ENCODE results near the gene SENP6.
"Not testable (repeated sequence)": the region's sequence is repeated elsewhere in the genome, so short reads cannot be mapped to it uniquely, and the experiment has no call there.

The SENP6 gene

DNA sequence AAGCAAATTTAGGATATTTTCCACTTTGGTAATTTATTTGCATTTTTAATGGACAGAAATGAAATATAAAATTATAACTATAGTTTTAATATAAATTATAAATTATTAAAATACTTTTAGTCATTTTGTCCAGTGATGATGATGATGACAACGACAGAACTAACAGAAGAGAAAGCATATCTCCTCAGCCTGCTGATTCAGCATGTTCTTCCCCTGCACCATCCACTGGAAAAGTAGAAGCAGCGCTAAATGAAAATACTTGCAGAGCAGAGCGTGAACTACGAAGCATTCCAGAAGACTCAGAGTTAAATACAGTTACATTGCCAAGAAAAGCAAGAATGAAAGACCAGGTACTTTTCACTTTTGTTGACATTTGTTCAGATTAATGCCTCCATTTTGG is 64.9 kb downstream of the SENP6 start:
- DNase-seq: no peak

DNA sequence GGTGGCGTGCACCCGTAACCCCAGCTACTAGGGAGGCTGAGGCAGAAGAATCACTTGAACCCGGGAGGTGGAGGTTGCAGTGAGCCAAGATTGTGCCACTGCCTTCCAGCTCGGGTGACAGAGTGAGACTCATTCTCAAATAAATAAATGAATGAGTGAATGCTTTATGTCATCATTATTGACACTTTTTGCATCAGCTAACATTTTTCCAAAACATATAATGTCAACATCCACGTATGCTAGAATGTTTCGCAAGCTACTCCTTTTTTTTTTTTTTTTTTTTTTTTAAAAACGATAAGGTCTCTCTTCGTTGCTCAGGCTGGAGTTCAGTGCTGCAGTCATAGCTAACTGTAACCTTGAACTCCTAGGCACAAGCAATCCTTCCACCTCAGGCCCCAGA is 72.2 kb downstream of the SENP6 start:
- no peak for DNase-seq

DNA sequence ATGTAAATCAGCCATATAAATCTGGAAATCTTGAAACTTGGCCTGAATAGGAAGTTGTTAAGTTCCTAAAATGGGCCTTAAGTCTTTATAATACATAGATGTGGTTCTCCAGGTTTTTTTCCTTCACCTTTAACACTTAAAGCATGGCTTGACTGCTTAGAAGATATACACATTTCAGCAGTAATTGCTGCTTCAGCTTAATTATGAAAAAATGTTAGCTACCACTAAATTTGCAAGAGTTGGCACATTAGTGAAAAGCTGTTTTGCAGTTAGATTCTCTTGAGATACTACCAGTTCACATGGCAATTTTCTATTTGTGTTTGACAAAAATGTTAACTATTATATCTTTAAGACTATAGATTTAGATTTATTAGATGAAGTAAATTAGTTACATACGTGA is 74.7 kb downstream of the SENP6 start:
- DNase-seq: no peak

DNA sequence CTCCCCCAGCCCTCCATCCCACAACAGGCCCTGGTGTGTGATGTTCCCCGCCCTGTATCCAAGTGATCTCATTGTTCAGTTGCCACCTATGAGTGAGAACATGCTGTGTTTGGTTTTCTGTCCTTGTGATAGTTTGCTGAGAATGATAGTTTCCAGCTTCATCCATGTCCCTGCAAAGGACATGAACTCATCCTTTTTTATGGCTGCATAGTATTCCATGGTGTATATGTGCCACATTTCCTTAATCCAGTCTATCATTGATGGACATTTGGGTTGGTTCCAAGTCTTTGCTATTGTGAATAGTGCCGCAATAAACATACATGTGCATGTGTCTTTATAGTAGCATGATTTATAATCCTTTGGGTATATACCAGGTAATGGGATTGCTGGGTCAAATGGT is 80.9 kb downstream of the SENP6 start:
- not testable (repeated sequence) for DNase-seq

DNA sequence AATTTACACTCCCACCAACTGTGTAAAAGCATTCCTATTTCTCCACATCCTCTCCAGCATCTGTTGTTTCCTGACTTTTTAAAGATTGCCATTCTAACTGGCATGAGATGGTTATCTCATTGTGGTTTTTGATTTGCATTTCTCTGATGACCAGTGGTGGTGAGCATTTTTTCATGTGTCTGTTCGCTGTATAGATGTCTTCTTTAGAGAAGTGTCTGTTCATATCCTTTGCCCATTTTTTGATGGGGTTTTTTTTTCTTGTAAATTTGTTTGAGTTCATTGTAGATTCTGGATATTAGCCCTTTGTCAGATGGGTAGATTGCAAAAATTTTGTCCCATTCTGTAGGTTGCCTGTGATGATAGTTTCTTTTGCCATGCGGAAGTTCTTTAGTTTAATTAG is 81.3 kb downstream of the SENP6 start:
- DNase-seq: not testable (repeated sequence)

DNA sequence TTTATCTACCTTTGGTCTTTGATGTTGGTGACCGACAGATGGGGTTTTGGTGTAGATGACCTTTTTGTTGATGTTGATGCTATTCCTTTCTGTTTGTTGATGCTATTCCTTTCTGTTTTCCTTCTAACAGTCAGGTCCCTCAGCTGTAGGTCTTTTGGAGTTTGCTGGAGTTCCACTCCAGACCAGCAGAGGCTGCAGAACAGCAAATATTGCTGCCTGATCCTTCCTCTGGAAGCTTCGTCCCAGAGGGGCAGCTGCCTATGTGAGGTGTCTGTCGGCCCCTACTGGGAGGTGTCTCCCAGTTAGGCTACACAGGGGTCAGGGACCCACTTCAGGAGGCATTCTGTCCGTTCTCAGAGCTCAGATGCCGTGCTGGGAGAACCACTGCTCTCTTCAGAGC is 85.9 kb downstream of the SENP6 start:
- not testable (repeated sequence) for DNase-seq

DNA sequence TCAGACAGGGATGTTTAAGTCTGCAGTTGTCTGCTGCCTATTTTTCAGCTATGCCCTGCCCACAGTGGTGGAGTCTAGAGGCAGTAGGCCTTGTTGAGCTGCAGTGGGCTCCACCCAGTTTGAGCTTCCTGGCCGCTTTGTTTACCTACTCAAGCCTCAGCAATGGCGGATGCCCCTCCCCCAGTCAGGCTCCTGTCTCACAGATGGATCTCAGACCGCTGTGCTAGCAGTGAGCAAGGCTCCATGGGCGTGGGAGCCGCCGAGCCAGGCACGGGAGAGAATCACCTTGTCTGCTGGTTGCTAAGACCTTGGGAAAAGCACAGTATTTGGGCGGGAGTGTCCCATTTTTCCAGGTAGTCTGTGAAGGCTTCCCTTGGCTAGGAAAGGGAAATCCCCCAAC is 86.3 kb downstream of the SENP6 start:
- DNase-seq: not testable (repeated sequence)

DNA sequence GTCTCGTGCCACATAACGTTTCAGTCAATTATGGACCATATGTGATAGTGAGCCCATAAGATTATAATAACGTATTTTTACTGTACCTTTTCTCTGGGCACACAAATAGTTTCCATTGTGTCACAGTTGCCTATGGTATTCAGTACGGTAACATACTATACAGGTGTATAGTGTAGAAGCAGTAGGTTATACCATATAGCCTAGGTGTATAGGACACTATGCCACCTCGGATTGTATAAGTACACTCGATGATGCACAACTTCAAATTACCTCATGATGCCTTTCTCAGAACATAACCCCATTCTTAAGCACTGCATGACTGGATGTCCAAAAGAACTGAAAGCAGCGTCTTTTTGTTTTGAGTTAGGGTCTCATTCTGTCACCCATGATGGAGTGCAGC is 87.9 kb downstream of the SENP6 start:
- DNase-seq: no peak

DNA sequence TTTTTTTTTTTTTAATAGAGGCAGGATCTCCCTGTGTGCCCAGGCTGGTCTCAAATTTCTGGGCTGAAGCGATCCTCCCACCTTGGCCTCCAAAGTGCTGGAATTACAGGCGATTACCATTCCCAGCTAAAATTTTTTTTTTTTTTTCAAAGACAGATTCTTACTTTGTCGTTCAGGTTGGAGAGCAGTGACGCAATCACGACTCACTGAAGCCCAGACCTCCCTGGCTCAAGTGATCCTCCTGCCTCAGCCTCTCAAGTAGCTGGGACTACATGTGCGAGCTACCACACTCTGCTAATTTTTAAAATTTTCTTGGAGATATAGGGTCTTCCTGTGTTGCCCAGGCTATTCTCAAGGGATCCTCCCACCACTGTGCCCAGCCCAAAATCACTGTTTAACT is 89.3 kb downstream of the SENP6 start:
- no peak for DNase-seq

DNA sequence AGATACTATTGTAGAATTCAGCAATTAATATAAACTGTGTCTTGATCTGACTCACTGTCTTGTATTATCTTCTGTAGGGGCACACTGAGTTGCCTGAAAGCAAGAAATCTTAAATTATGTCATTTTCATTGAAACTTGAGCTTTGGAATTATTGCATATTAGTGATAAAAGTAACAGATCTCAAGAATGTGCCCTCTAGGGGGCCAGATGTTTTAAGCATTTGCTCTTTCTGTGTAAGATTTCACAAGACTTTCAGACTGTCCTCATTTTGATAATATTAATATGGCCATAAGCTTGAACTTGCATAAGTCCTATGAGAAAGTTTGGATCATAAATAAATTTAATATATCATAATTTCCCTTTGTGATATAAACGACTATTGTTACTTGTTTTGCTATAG is 91.9 kb downstream of the SENP6 start:
- DNase-seq: no peak

DNA sequence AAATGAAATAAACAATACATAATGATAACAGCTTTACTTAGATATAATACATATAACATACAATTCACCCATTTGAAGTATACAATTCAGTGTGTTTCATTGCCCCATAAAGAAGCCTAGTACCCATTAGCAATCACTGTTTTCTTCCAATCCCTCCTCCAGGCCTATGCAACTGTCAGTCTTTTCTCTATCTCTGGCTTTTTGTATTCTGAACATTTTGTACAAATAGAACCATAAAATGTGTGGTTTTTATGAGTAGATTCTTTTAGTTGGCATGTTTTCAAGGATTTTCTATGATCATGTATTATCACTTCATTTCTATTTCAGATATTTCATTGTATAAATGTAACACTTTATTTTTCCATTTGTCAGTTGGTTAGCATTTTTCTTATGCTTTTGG is 92.7 kb downstream of the SENP6 start:
- no peak for DNase-seq

DNA sequence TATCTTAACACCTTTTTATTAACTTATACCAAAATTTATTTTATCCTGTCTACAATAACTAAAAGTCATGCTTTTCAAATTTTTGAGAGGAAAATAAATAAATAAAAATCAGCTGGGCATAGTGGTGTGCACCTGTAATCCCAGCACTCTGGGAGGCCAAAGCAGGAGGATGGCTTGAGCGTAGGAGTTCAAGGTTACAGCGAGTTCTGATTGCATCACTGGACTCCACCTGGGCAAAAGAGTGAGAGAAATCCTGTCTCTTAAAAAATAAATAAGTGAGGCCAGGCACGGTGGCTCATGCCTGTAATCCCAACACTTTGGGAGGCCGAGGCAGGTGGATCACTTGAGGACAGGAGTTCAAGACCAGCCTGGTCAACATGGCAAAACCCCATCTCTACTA is 106.7 kb downstream of the SENP6 start:
- not testable (repeated sequence) for DNase-seq

DNA sequence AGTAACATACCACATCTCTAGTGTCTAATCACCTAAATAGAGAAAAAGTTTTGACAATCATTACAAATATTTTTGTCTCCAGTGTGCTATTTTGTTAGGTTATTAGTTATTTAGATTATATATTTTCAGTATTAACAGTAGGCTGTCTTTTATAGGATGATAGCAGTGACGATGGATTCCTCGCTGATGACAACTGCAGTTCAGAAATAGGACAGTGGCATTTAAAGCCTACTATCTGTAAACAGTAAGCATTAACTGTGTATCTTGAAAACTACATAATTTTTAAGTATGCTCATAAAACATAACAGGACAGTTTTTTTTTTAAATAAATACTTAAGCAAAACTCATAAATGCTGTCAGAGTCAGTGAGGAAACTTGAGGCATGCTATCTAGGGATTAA is 109.5 kb downstream of the SENP6 start:
- DNase-seq: no peak

DNA sequence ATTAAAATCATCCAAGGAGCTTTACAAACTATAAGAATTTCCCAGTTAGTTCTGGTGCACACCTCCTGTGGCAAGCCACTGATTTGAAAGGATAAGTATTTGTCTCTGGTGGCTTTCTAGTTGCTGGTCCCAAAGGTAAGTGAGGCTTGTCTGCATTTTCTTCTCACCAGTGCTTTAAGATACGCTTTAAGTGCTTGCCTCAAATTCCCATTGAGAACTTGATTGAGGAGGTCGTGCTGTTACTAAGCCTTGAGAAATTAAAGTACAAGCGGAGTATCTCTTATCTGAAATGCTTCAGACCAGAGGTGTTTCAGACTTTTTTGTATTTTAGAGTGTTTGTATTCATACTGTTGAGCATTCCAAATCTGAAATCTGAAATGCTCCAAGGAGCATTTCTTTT is 117.5 kb downstream of the SENP6 start:
- DNase-seq: no peak

DNA sequence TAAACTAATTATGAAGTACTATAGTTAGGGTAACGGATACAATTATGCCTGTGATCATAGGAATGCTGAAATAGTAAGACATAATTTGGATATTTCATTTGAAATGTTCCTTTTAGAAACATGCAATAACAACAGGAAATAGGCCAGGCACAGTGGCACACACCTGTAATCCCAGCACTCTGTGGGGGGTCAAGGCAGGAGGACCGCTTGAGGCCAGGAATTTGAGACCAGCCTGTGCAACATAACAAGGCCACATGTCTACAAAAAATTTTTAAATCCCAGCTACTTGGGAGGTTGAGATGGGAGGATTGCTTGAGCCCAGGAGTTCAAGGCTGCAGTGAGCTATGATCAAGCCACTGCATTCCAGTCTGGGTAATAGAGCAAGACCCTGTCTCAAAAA is 121.7 kb downstream of the SENP6 start:
- no peak for DNase-seq

DNA sequence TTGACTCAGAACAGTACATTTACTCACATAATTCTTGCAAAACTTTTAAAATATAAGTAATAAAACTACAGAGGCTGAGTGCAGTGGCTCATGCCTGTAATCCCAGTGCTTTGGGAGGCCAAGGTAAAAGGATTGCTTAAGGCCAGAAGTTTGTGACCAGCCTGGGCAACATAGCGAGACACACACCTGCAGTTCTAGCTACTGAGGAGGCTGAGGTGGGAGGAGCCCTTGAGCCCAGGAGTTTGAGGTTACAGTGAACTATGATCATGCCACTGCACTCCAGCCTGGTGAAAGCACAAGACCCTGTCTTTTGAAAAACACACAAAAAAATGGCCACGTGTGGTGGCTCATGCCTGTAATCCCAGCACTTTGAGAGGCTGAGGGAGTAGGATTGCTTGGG is 125.5 kb downstream of the SENP6 start:
- DNase-seq: no peak

DNA sequence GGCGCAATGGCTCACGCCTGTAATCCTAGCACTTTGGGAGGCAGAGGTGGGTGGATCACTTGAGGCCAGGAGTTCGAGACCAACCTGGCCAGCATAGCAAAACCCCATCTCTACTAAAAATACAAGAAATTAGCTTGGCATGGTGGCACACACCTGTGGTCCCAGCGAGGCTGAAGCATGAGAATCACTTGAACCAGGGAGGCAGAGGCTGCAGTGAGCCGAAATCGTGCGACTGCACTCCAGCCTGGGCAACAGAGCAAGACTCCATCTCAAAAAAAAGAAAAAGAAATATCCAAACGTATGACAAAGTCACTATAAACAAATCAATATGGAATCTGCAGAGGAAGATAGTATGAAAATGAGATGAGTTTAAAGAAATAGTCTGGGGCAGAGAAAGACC is 129.3 kb downstream of the SENP6 start:
- not testable (repeated sequence) for DNase-seq

DNA sequence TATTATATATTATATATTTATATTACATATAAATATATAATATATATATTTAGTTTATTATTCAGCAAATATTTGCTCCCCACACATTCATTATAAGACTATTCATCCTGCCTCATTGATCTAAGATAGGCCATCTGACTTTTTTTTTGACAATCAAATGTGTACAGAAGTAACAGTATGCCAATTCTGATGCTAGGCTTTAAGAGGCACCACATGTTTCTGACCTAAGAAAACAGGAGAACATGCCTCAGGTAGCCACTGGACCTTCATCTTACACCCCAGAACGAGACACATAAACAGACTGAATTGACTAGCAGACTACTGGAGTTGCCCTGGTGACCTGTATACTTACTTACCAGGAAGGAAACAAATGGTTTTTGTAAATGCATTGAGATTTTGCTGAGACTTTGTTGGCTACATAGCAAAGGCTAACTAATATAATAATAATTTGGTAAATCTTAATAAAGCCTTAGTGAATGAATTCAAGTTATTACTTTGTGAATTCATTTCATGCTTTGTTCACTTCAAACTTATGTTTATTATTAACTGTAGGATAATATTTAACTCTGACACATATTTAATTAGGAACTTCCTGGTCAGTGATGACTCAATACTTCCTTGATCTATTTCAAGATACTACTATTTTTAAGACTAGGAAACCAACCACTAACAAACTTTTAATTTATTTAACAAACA is 134.0 kb downstream of the SENP6 start:
- no peak for DNase-seq

DNA sequence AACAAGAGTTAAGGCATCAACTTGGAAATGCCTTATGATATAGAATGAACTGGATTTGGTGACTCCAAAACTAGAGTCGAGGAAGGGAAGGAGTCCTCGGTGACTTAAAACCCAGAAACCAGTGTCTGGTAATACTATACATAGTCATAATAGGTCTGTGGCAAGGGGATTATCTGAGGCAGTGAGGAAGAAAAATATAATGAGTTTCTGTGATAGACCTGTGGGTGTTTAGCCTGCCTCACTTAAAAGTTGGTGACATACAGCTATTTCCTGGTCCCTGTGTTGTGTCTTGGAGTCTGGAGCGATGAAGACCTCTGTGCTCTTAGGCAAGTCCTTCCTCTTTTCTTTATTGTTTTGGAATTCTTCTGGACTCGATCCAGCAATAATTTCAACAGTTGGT is 142.3 kb downstream of the SENP6 start:
- no peak for DNase-seq

DNA sequence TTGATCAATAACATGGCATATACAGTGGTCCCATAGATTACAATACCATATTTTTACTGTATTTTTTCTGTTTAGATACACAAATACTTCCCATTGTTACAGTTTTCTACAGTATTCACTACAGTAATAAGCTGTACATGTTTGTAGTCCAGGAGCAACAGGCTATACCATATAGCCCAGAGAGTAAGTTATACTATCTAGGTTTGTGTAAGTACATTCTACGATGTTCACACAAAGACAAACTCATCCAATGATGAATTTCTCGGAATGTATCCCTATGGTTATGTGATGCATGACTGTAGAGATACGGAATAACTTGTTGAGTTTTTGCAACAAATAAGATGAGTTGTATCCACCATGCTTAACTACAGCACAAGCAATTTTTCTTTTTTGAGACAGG is 143.7 kb downstream of the SENP6 start:
- no peak for DNase-seq

DNA sequence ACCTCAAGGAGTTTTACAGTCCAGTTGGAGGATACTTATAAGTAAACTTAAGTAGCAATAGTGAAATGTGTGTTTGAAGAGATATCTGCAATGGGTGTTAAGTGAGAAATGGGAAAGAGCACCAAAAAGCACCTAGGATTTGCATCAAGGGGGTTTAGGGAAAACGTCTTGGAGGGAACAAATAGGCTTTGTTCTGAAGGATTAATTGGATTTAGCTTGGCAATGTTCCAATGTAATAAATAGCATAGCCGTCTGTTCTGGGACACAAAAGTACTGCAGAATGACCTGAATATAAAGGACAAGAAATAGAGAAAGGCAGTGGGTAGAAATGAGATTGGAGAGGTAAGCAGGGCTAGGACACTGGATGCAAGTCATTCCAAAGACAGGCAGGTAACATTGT is 144.5 kb downstream of the SENP6 start:
- no peak for DNase-seq

DNA sequence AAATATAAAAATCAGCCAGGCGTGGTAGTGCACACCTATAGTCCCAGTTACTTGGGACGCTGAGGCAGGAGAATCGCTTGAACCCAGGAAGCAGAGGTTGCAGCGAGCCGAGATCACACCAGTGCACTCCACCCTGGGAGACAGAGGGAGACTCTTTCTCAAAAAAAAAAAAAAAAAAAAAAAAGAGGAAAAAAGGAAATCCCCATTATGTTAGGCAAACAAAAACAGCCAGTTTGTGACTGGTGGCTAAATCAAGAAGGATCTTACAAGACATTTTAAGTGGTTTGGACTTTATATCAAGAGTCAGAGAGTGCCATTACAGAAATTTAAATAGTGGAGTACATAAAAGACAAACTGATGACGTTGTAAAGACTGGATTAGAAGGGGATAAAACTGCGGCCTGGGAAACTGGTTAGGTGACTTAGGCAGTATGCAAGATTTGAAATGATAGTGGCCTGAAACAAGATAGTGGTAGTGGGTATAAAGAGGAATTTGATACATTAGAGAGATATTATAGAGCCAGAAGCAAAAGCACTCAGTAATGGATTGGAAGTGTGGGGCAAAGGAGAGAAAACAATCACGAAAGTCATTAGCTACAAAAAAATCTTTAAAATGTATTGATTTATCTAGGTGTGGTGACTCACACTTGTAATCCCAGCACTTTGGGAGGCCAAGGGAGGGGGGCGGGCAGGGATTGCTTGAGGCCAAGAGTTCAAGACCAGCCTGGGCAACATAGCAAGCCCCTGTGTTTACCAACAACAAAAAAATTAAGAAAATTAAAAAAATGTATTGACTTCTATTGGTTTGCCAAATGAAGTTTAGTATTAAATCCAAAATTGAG is 145.7 kb downstream of the SENP6 start:
- DNase-seq: no peak

DNA sequence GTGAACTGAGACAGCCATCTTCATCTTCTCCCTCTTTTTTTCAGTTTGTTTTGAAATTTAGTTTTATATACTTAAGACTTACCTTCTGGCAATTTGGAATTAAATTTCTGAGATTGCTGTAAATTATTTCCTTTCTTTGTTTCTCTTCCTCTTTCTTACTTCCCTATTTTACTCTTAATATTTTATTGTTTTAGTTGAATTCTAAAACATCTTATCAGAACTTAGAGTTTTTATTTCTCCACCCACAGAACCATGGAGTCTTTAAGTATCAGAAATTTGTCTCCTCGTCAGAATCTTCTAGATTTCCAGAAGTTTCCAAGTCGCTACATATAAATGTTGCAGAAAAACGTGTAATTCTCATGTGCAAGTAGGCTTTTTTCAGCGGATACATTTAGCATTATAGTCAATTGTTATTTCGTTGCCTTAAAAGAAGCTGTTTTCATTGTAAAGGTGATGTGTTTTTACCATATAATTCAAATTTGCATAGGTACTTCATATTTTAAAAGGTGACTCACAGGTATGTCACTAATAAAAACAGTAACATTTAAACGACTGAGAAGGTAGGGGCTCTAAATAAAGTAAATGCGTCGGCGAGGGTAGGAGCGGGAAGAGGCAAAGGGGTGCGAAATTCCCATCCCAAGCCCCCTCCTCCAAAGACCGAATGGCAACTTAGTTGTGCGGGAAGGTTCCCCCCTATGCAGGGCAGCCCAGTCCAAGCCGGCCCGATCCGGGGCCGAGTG is 146.5 kb downstream of the SENP6 start:
- no peak for DNase-seq

All from CD4-positive, alpha-beta T cell treated with Interleukin-12 subunit alpha and Interleukin-12 subunit beta, for 1 hour (primary cell).